Measurements from ENCODE around the gene DTX1. TPM values are rescaled to one million over a fixed set of nuclear protein-coding genes. Genes with fewer than 3 reads are reported as not detected.

Gene DTX1
- total RNA-seq, 3 donors from 2014 or later (not counting 1 experiment from before 2014, with no cell fraction given), result 1.7 to 4.2 (median 4.0) TPM

DNA sequence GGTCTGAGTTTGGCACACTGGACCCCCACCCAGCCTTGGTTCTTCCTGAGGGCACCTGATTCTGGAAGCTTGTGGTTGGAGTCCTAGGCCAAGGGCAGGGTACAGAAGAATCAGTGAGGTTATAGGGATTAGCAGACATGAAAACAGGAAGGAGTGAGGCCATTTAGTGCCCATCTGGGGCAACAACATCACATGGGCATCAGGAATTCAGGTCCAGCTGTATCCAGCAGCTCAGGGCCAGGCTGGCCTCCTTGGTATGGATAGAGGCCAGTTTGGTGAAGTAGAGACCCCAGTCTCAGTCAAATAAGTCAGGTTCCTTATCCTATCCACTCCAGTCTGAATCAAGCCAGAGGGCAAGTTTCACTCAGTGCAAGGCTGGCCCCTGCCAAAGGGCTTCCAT is 42.8 kb downstream of the DTX1 start:
- Mint-ChIP-seq H3K9me3 (no peaks in the 10 kb centered on the region), H3K4me1 (peaks cover 0 to 10% of the 10 kb centered on the region in 2 donors), H3K27me3 (ENCODE audit: low read depth in 2 of 2) (no peaks in the 10 kb centered on the region), H3K4me3 (no peak overlapping the region), H3K27ac (no peak overlapping the region), H3K36me3 (no peaks in the 10 kb centered on the region)
- DNase-seq (no peak), ATAC-seq (no peak)
- no peaks in the 10 kb centered on the region for H3K27me3 ChIP-seq (ENCODE audit: control insufficient read depth, insufficient read depth, low read length)
- no peaks in the 10 kb centered on the region for H3K36me3 ChIP-seq (ENCODE audit: control insufficient read depth, insufficient read depth, low read length)
- peaks cover 41% of the 10 kb centered on the region for H3K4me1 ChIP-seq (ENCODE audit: control insufficient read depth, insufficient read depth, low read length)
- no peak overlapping the region for H3K27ac ChIP-seq (ENCODE audit: low read length)
- intact Hi-C loops (cut with micrococcal nuclease), result loop anchor here (5.0 kb wide), 1 partner anchor 197 kb away; no protein-coding TSS in a partner anchor
- H3K4me3 ChIP-seq (ENCODE audit: low read length), result no peak overlapping the region
- H3K9me3 ChIP-seq (ENCODE audit: control insufficient read depth, insufficient read depth, low read length), result no peaks in the 10 kb centered on the region
- no peak for TF ChIP-seq CTCF (IDR thresholded peaks at IDR 0.05)

GRCh38 chr12:113099764-113100163 is 43.2 kb downstream of the DTX1 start:
- peaks cover 0 to 10% of the 10 kb centered on the region in 2 donors for H3K4me1 Mint-ChIP-seq
- no peaks in the 10 kb centered on the region for H3K9me3 ChIP-seq (ENCODE audit: control insufficient read depth, insufficient read depth, low read length)
- peaks cover 0 to under 1% of the 10 kb centered on the region in 2 donors for H3K27me3 Mint-ChIP-seq (ENCODE audit: low read depth in 2 of 2)
- DNase-seq (no peak), ATAC-seq (no peak)
- WGBS (ENCODE audit: insufficient coverage), result 85% methylated on average over 12 of the region's 12 CpGs
- H3K27ac Mint-ChIP-seq, result no peak overlapping the region
- H3K36me3 ChIP-seq (ENCODE audit: control insufficient read depth, insufficient read depth, low read length), result no peaks in the 10 kb centered on the region
- H3K4me1 ChIP-seq (ENCODE audit: control insufficient read depth, insufficient read depth, low read length), result peaks cover 37% of the 10 kb centered on the region
- H3K9me3 Mint-ChIP-seq, result no peaks in the 10 kb centered on the region
- no peak overlapping the region for H3K27ac ChIP-seq (ENCODE audit: low read length)
- TF ChIP-seq CTCF (IDR thresholded peaks at IDR 0.05), result no peak
- H3K4me3 ChIP-seq (ENCODE audit: low read length), result no peak overlapping the region
- no peaks in the 10 kb centered on the region for H3K36me3 Mint-ChIP-seq
- no peak overlapping the region for H3K4me3 Mint-ChIP-seq
- no peaks in the 10 kb centered on the region for H3K27me3 ChIP-seq (ENCODE audit: control insufficient read depth, insufficient read depth, low read length)
- intact Hi-C loops (cut with micrococcal nuclease), result loop anchor here (5.0 kb wide), 1 partner anchor 197 kb away; no protein-coding TSS in a partner anchor

- WGBS (ENCODE audit: insufficient coverage), result 92% methylated on average over 10 of the region's 10 CpGs
- no peak for ATAC-seq
Observed at GRCh38 chr12:113101751-113102150, 45.2 kb downstream of the DTX1 start.

More at GRCh38 chr12:113101751-113102150, 45.2 kb downstream of the DTX1 start:
- intact Hi-C loops (cut with micrococcal nuclease), result no loop called here
- H3K4me3 ChIP-seq (ENCODE audit: low read length), result no peak overlapping the region
- H3K9me3 Mint-ChIP-seq, result no peaks in the 10 kb centered on the region
- H3K4me1 ChIP-seq (ENCODE audit: control insufficient read depth, insufficient read depth, low read length), result peaks cover 22% of the 10 kb centered on the region
- H3K27ac Mint-ChIP-seq, result no peak overlapping the region
- no peaks in the 10 kb centered on the region for H3K36me3 ChIP-seq (ENCODE audit: control insufficient read depth, insufficient read depth, low read length)
- DNase-seq, result no peak
- no peaks in the 10 kb centered on the region for H3K36me3 Mint-ChIP-seq
- peaks cover 0 to 5% of the 10 kb centered on the region in 2 donors for H3K4me1 Mint-ChIP-seq
- H3K4me3 Mint-ChIP-seq, result no peak overlapping the region
- H3K27ac ChIP-seq (ENCODE audit: low read length), result no peak overlapping the region
- H3K9me3 ChIP-seq (ENCODE audit: control insufficient read depth, insufficient read depth, low read length), result no peaks in the 10 kb centered on the region
- H3K27me3 ChIP-seq (ENCODE audit: control insufficient read depth, insufficient read depth, low read length), result no peaks in the 10 kb centered on the region
- no peak for TF ChIP-seq CTCF (IDR thresholded peaks at IDR 0.05)
- H3K27me3 Mint-ChIP-seq (ENCODE audit: low read depth in 2 of 2), result peaks cover 4 to 8% of the 10 kb centered on the region in 2 donors

All from natural killer cell (primary cell).